K562 (cell line): ENCODE measurements around the gene ZBTB14. TPM values are rescaled to one million over a fixed set of nuclear protein-coding genes. Genes with fewer than 3 reads are reported as not detected.

Experiments used
- ARID3A ChIP-seq: IDR thresholded peaks from 2 replicates; pipeline ENCODE4 v1.6.1; 2012; ENCODE audit warnings: low read depth, low read length, improper control_type of control experiment, borderline replicate concordance
- BCOR ChIP-seq: fragments of 450-650 bp; IDR thresholded peaks from 2 replicates; pipeline ENCODE4 v1.6.1; 2016
- CCNT2 ChIP-seq: IDR thresholded peaks from 2 replicates; pipeline ENCODE4 v1.6.1; 2011; ENCODE audit warnings: borderline replicate concordance, low read depth, mild to moderate bottlenecking, moderate library complexity, mixed read lengths, low read length; ENCODE audit not compliant: insufficient read length; ENCODE audit errors: extremely low read depth
- CSDE1 ChIP-seq, 2 experiments: fragments of 450-650 bp; IDR thresholded peaks; 2 replicates each; pipeline ENCODE4 v1.6.1; 2016; ENCODE audit warnings: mild to moderate bottlenecking in 1 of 2
- DNMT1 ChIP-seq: fragments of 450-650 bp; IDR thresholded peaks from 2 replicates; pipeline ENCODE4 v1.6.1; 2016; ENCODE audit warnings: antibody characterized with exemption, mild to moderate bottlenecking
- DPF2 ChIP-seq: fragments of 450-650 bp; IDR thresholded peaks from 2 replicates; pipeline ENCODE4 v1.6.1; 2016
- EP400 ChIP-seq: fragments of 450-650 bp; IDR thresholded peaks from 2 replicates; pipeline ENCODE4 v1.6.1; 2017; ENCODE audit warnings: antibody characterized with exemption, mild to moderate bottlenecking, moderate library complexity
- ETS1 ChIP-seq: conservative IDR thresholded peaks from 2 replicates; pipeline ENCODE4 v1.6.1; 2011; ENCODE audit warnings: low read depth, mild to moderate bottlenecking, low read length; ENCODE audit not compliant: control insufficient read depth
- ETV6 ChIP-seq, 3 experiments: fragments of 150-350 bp in 1 of 3; sonication (generic) in 1 of 3; formaldehyde crosslinking in 1 of 3; IDR thresholded peaks; 2 replicates each; pipeline versions ENCODE4 v1.6.1 to v1.8.0; 2014 to 2022; ENCODE audit warnings: borderline replicate concordance in 2 of 3, low read depth in 2 of 3, antibody characterized with exemption in 1 of 3, low read length in 1 of 3, mild to moderate bottlenecking in 1 of 3, missing genetic modification reagents in 1 of 3
- FIP1L1 ChIP-seq: fragments of 200-400 bp; formaldehyde crosslinking; IDR thresholded peaks from 2 replicates; pipeline ENCODE4 v1.6.1; 2018; ENCODE audit warnings: mild to moderate bottlenecking, low read depth, low read length; ENCODE audit not compliant: poor library complexity, severe bottlenecking
- FOXP1 ChIP-seq: sonication (generic); formaldehyde crosslinking; IDR thresholded peaks from 2 replicates; pipeline ENCODE4 v1.8.0; 2022; ENCODE audit warnings: mild to moderate bottlenecking, missing genetic modification reagents
- GTF2E2 ChIP-seq: fragments of 200-800 bp; sonication (Bioruptor generic); IDR thresholded peaks from 2 replicates; pipeline ENCODE4 v1.6.1; 2016; ENCODE audit warnings: missing genetic modification characterization, missing compliant biosample characterization
- JUN ChIP-seq, 2 experiments: sonication (generic) in 1 of 2; formaldehyde crosslinking in 1 of 2; IDR thresholded peaks; 2 replicates each; pipeline versions ENCODE4 v1.6.1 to v1.8.0; 2012 to 2022; ENCODE audit warnings: borderline replicate concordance in 2 of 2, mild to moderate bottlenecking in 2 of 2, improper control_type of control experiment in 1 of 2, low read depth in 1 of 2, low read length in 1 of 2, missing genetic modification reagents in 1 of 2
- MYNN ChIP-seq, 2 experiments: sonication (generic); formaldehyde crosslinking in 1 of 2; IDR thresholded peaks; 2 replicates each; pipeline versions ENCODE4 v1.5.0 to v1.6.1; 2016 to 2020; ENCODE audit warnings: antibody characterized with exemption in 1 of 2, missing genetic modification reagents in 1 of 2
- PHF8 ChIP-seq: fragments of 200-600 bp; sonication (generic); IDR thresholded peaks from 2 replicates; pipeline ENCODE4 v1.6.1; 2012; ENCODE audit warnings: mixed run types, mild to moderate bottlenecking, inconsistent platforms, low read length, moderate library complexity, borderline replicate concordance
- POLR2B ChIP-seq: fragments of 450-650 bp; IDR thresholded peaks from 2 replicates; pipeline ENCODE4 v1.6.1; 2018; ENCODE audit warnings: low read depth; ENCODE audit not compliant: partially characterized antibody
- RB1 ChIP-seq: fragments of 450-650 bp; IDR thresholded peaks from 2 replicates; pipeline ENCODE4 v1.6.1; 2017; ENCODE audit warnings: low read depth, mild to moderate bottlenecking
- TAF1 ChIP-seq: IDR thresholded peaks from 2 replicates; pipeline ENCODE4 v1.6.1; 2011; ENCODE audit warnings: mild to moderate bottlenecking, low read length, moderate library complexity; ENCODE audit not compliant: insufficient read depth, control insufficient read depth, severe bottlenecking; ENCODE audit errors: extremely low read depth
- TEAD1 ChIP-seq, 2 experiments: fragments of 450-650 bp in 1 of 2; sonication (generic) in 1 of 2; formaldehyde crosslinking; IDR thresholded peaks; 2 replicates each; pipeline versions ENCODE4 v1.4.0 to v1.8.0; 2020 to 2022; ENCODE audit warnings: mild to moderate bottlenecking in 2 of 2, missing genetic modification reagents in 1 of 2
- TFAM ChIP-seq: fragments of 250-450 bp; sonication (Bioruptor Pico); conservative IDR thresholded peaks from 2 replicates; pipeline ENCODE4 v1.5.0; 2021; ENCODE audit warnings: mild to moderate bottlenecking, moderate library complexity
- THRAP3 ChIP-seq: fragments of 450-650 bp; IDR thresholded peaks from 2 replicates; pipeline ENCODE4 v1.6.1; 2016; ENCODE audit warnings: mild to moderate bottlenecking, inconsistent platforms, borderline replicate concordance
- XRCC4 ChIP-seq: IDR thresholded peaks from one replicate; pipeline ENCODE4 v1.6.1; 2011; ENCODE audit not compliant: insufficient read depth, insufficient read length; ENCODE audit errors: extremely low read depth
- ZNF217 ChIP-seq: sonication (generic); formaldehyde crosslinking; IDR thresholded peaks from 2 replicates; pipeline ENCODE4 v1.8.0; 2022; ENCODE audit warnings: mild to moderate bottlenecking, missing genetic modification reagents
- ZNF561 ChIP-seq: fragments of 450-650 bp; formaldehyde crosslinking; conservative IDR thresholded peaks from 2 replicates; pipeline ENCODE4 v1.4.0; 2020; ENCODE audit warnings: mild to moderate bottlenecking, moderate library complexity
- ZNF764 ChIP-seq: fragments of 250-450 bp; sonication (Bioruptor Pico); IDR thresholded peaks from 2 replicates; pipeline ENCODE4 v1.4.0; 2020; ENCODE audit warnings: low read depth, mild to moderate bottlenecking, moderate library complexity
- ZNF778 ChIP-seq: fragments of 450-650 bp; formaldehyde crosslinking; IDR thresholded peaks from 2 replicates; pipeline ENCODE4 v1.4.0; 2020; ENCODE audit warnings: mild to moderate bottlenecking, moderate library complexity
- polyA plus RNA-seq, 8 experiments: library from polyadenylated mRNA; depleted of rRNA in 4 of 8; stranded (reverse) in 5 of 8; unstranded in 3 of 8; fragments of >200 nt; fragmentation: Nextera tagmentation in 2 of 8; fragmentation: Illumina TruSeq in 1 of 8; extraction: Ambion mirVana in 2 of 8; extraction: Trizol in 1 of 8; gene quantifications; 2 replicates each; pipeline versions ENCODE4 v1.2.1 to v1.2.3, GENCODE V29; 2011 to 2014; ENCODE audit warnings: inconsistent platforms in 1 of 8, missing spikeins in 1 of 8
- total RNA-seq, 7 experiments: library from RNA; depleted of rRNA in 6 of 7; stranded (reverse); fragments of >200 nt in 6 of 7; fragmentation: Illumina TruSeq in 2 of 7; extraction: Trizol in 2 of 7; gene quantifications; 2 replicates each; pipeline versions ENCODE4 v1.2.1 to v1.2.3, GENCODE V29; 2011 to 2021; ENCODE audit warnings: low replicate concordance in 1 of 7

Gene ZBTB14
- total and polyA plus RNA-seq, 9 of the 15 experiments (the other 6 are each of a cell fraction or from before 2014, with no cell fraction given), result 2.8 to 12.6 (median 9.0) TPM

GRCh38 chr18:5294457-5295230, 882 bp downstream of the ZBTB14 start (continued):
- no peak for TF ChIP-seq GTF2E2
- peak; percentile 68 for TF ChIP-seq PHF8
- TF ChIP-seq ETV6 (IDR thresholded peaks at IDR 0.05; ENCODE audit: borderline replicate concordance in 1 of 2, low read depth in 2 of 2, low read length in 1 of 2), result no peak
- no peak for TF ChIP-seq ETV6 (CRISPR knock-in tag; IDR thresholded peaks at IDR 0.05; ENCODE audit: borderline replicate concordance)
- TF ChIP-seq DPF2, result no peak
- TF ChIP-seq ZNF217 (CRISPR knock-in tag), result no peak
- no peak for TF ChIP-seq DNMT1
- no peak for TF ChIP-seq EP400
- TF ChIP-seq RB1, result no peak
- no peak for TF ChIP-seq ZNF561 (CRISPR knock-in tag)
- TF ChIP-seq TAF1, result no peak
- TF ChIP-seq ZNF764, result no peak
- no peak for TF ChIP-seq XRCC4
- no peak; the same call in 1 of the 2 replicates for TF ChIP-seq FOXP1 (CRISPR knock-in tag)
- no peak for TF ChIP-seq POLR2B
- no peak for TF ChIP-seq FIP1L1
- no peak for TF ChIP-seq ZNF778 (CRISPR knock-in tag)
- no peak for TF ChIP-seq TFAM
- TF ChIP-seq CSDE1 (IDR thresholded peaks at IDR 0.05), result no peak
- TF ChIP-seq BCOR, result no peak
- TF ChIP-seq ETS1, result 0 out of 2 replicates have a peak, but pooled peaks have one; percentile 43
- no peak for TF ChIP-seq CCNT2
- TF ChIP-seq ARID3A, result no peak
- no peak for TF ChIP-seq TEAD1 (CRISPR knock-in tag; IDR thresholded peaks at IDR 0.05)
- no peak for TF ChIP-seq THRAP3
- TF ChIP-seq MYNN (IDR thresholded peaks at IDR 0.05), result no peak
- TF ChIP-seq MYNN (CRISPR knock-in tag; IDR thresholded peaks at IDR 0.05), result no peak
- no peak for TF ChIP-seq JUN (IDR thresholded peaks at IDR 0.05; ENCODE audit: borderline replicate concordance, low read depth, low read length)
- TF ChIP-seq JUN (CRISPR knock-in tag; IDR thresholded peaks at IDR 0.05; ENCODE audit: borderline replicate concordance), result no peak
